RPMI8226 (cell line): Measurements from ENCODE around the gene TTBK2.
"Not testable (repeated sequence)": the region's sequence is repeated elsewhere in the genome, so short reads cannot be mapped to it uniquely, and the experiment has no call there.

ENCODE experiments used
- DNase-seq: peaks from one replicate; pipeline ENCODE4 v3.0.0-alpha.2; 2015

Gene TTBK2

GRCh38 chr15:42920519-42921341, at the start of gene TTBK2:
Gene TTBK2 (minus strand): TSS chr15:42920778. CDS start chr15:42878617, 42,161 bp downstream.
- peak; percentile 97 for DNase-seq

DNA sequence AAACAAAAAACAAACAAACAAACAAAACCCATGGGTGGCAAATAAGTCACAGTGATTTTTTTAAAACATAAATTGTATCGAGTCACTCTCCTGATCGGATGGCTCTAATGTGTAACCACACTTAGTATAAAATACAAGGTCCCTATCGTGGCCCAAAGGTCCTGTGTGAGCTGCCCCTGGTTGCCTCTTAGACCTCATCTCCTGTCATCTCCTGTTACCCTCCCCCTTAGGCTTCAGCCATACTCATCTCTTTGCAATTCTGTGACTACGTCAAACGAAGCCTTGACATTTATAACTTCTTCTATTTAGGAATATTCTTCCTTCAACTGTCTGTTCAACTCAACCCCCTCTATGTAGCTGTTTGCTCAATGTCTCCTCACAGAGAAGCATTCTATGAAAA, 43.9 kb upstream of the TTBK2 start:
- DNase-seq: no peak

- DNase-seq: no peak
These were observed 34.9 kb upstream of the TTBK2 start for GRCh38 chr15:42955518-42955917.

- DNase-seq: no peak
These were observed 33.7 kb upstream of the TTBK2 start for GRCh38 chr15:42954291-42954690.

DNA sequence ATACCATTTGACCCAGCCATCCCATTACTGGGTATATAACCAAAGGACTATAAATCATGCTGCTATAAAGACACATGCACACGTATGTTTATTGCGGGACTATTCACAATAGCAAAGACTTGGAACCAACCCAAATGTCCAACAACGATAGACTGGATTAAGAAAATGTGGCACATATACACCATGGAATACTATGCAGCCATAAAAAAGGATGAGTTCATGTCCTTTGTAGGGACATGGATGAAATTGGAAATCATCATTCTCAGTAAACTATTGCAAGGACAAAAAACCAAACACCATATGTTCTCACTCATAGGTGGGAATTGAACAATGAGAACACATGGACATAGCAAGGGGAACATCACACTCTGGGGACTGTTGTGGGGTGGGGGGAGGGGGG, 28.3 kb upstream of the TTBK2 start:
- not testable (repeated sequence) for DNase-seq

DNA sequence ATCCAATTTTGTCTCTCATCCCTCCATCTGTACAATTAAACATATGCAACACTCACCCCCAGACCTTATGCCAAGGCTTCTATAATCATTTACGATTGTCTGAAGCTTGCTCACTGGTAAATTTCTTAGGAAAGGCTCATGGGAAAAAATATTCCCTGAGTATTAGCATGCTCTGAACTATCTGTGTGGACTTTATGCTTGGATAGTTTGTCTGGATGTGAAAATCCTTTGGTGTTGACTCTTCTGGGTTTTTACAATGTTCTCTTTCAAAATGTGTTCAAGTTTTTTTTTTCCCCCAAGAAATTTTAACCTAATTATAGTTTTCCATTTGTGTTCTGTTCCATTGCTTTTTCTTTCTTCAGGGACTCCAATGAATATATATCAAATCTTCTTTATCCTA, 19.9 kb upstream of the TTBK2 start:
- DNase-seq: no peak

DNA sequence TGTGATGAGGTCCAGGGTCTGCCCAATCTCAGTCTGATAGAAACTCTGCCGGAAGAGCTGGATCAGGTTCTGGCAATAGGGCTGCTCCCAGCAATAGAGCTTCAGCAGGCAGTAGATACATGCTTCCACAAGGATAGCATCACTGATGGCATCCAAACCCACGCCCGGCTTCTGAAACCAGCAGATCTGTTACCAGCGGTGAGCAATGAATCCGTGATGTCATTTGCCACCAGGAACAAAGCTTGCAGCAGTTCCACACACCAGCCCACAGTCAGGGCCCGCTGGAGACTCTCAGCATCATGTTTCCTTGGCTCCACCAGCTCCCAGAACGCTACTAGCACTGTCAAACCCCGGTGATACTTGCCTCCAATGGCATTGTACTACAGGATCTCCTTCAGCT, 19.3 kb upstream of the TTBK2 start:
- DNase-seq: no peak

DNA sequence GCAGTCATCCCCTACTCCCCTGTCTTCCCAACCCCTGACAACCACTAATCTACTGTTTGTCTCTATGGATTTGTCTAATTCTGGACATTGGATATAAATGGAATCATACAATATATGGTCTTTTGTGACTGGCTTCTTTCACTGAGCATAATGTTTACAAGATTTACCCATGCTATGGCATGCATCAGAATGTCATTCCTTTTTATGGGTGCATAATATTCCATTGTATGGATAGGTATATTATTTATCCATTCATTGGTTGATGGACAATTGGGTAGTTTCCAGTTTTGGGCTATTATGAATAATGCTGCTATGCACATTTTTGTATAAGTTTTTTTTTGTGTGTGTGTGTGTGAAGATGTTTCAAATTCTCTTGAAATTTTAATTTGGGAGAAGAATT, 16.6 kb upstream of the TTBK2 start:
- DNase-seq: no peak

DNA sequence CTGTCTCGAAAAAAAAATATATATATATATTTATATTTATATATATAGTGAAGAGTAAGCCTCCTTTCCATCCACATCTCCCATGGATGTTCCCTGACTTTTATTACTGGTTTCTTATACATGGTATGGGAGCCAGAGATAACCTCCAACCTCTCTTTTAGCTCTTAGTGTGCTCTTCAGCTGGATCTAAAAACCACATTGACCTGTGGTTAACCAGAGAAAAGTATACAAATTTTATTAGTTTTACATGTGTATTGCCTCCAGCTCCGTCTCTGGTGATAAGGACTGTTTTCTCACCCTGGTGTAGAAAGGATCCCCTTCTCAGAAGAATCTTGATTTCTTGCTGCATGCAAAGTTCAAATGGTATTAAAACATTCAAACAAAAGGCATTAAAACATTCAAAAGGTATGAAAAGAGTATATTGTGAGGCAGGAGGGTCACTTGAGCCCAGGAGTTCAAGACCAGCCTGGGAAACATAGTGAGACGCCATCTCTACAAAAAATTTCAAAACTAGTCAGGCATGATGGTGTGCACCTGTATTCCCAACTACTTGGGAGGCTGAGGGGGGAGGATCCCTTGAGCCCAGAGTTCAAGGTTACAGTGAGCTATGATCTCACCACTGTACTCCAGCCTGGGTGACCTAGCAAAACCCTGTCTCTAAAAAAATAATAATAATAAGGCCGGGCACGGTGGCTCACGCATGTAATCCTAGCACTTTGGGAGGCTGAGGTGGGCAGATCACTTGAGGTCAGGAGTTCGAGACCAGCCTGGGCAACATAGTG, 13.5 kb upstream of the TTBK2 start:
- DNase-seq: no peak

DNA sequence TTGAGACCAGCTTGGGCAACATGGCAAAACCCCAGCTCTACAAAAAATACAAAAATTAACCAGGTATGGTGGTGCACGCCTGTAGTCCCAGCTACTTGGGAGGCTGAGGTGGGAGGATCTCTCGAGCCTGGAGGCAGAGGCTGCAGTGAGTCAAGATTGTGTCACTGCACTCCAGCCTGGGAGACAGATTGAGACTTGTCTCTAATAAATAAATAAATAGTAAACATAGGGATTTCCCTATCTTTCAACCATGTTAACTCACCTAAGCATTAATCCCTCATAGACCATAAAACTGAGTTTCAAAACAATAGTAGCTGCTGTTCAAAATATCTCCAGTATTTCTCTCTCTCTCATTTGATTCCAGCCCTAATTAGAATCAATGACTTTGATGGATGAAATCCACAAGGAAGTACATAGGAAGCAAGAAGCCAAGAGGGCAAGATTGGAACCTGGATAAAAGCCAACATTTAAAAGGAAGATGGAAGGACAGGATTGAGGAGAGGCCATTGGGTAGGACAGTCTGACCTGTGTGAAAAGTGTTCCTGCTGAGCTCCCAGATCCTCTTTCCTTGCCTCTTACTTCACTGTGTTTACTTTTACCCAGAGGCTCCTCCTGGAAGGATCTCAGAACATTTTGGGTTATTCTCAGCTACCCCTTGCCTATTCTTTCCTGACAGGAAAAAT, 12.4 kb upstream of the TTBK2 start:
- DNase-seq: no peak

DNA sequence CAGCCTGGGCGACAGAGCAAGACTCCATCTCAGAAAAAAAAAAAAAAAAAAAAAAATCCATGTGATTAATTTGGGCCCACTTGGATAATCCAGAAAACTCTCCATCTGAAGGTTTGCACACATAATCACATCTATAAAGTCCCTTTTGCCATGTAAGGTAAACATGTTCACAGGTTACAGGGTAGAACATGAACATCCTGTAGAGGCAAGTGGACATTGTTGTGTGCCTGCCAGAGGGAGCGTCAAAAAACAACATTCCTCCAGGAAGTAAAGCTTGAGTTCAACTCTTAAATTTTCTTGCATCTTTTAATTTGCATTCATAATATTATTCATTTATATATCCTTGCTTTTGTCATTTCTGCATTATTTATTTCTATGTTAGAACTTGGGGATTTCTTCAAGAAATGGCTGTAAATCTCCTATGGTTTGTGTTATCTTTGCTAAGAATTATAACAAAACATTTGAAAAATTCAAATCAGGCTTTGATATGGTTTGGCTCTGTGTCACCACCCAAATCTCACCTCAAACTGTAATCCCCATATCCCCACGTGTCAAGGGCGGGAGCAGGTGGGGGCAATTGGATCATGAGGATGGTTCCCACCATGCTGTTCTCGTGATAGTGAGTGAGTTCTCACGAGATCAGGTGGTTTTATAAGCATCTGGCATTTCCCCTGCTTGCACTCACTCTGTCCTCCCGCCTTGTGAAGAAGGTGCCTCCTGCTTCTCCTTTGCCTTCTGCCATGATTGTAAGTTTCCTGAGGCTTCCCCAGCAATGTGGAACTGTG, 11.3 kb upstream of the TTBK2 start:
- no peak for DNase-seq

DNA sequence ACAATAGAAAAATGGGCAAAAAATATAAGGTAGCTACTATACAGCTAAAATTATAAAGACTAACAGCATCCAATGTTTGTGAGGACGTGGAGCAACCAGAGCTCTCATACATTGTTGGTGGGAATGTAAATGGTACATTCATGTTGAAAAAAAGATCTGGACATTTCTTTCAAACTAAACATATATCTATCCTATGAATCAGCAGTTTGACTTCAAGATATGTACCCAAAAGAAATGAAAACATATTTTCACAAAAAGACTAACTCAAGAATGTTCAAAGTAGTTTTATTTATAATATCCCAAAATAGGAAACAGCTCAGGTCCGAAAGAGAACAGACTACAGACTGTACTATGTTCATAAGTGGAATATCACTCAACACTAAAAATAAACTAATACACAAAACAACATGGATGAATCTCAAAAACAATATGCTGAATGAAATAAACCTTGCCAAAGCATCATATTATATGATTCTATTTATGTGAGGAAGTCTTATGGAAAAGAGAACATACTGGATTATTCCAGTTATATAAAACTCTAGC, 8.8 kb upstream of the TTBK2 start:
- DNase-seq: no peak

- DNase-seq: no peak
These were observed 759 bp upstream of the TTBK2 start for GRCh38 chr15:42921342-42921731.

- peak; percentile 27 for DNase-seq
These were observed 619 bp downstream of the TTBK2 start for GRCh38 chr15:42919799-42920518.

- DNase-seq: no peak
These were observed 1.3 kb downstream of the TTBK2 start for GRCh38 chr15:42919308-42919707.

GRCh38 chr15:42918047-42918446, 2.5 kb downstream of the TTBK2 start:
- peak; percentile 3 for DNase-seq

- DNase-seq: no peak
These were observed 4.8 kb downstream of the TTBK2 start for GRCh38 chr15:42915654-42916315.

DNA sequence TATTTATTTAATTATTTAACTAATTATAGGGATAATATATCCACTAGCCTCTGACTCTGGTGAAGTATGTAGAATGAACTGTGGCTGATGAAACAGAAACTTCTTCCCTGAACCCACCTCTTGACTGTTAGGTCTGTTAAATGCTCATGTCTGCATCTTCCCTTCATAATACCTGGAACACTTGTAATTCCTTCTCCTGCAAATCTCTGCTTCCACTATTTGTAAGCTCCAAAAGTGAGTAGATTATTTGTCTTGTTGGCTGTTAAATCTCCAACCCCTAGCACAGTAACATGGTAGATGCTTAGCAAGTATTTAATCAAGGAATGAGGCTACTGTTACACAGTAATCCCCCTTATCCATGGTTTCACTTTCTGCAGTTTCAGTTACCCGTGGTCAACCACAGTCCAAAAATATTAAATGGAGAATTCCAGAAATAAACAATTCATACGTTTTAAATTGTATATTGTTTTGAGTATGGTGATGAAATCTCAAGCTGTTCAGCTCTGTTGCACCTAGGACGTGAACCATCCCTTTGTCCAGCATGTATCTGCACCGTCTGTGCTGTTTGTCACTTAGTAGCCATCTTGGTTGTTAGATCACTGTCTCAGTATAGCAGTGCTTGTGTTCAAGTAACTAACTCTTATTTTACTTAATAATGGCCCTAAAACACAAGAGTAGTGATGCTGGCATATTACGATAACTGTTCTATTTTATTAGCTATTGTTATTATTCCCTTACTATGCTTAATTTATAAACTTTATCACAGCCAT, 5.7 kb downstream of the TTBK2 start:
- no peak for DNase-seq

GRCh38 chr15:42911058-42911592, 9.5 kb downstream of the TTBK2 start:
- no peak for DNase-seq

DNA sequence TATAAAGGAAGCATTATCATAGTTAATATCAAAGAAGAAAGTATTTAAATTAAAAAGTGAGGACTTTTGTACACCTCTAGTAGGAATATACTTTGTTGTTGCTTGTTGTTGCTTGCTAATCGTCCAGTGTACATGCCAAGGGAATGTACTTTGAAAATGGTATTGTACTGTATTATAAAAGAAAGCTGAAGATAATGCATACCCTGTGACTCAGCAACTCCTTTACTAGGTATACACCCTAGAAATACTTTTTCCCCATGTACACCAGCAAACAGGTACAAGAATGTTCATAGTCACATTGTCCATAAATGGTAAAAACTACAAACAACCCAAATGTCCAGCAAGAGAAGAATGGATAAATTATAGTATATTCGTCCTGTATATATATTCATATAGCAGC, 12.0 kb downstream of the TTBK2 start:
- no peak for DNase-seq
